Activated T-cell treated with anti-CD3 and anti-CD28 coated beads for 4 hours (primary cell): ENCODE data around the gene RERE.
"Not testable (repeated sequence)": the region's sequence is repeated elsewhere in the genome, so short reads cannot be mapped to it uniquely, and the experiment has no call there.

Experiments used
- DNase-seq: peaks from one replicate; pipeline ENCODE4 v3.0.0-alpha.2; 2020

RERE gene

DNA sequence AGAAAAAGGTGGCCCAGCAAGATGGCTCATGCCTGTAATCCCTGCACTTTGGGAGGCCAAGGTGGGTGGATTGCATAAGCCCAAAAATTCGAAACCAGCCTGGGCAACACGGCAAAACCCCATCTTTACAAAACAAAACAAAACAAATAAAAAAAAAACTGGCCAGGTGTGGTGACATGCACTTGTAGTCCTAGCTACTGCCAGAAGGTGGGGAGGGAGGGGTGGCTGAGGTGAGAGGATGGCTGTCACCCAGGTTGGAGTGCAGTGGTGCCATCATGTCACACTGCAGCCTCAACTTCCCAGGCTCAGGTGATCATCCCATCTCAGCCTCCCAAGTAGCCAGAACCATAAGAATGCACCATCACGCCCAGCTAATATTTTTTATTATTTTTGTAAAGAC is 22.8 kb downstream of the RERE start:
- no peak for DNase-seq

DNA sequence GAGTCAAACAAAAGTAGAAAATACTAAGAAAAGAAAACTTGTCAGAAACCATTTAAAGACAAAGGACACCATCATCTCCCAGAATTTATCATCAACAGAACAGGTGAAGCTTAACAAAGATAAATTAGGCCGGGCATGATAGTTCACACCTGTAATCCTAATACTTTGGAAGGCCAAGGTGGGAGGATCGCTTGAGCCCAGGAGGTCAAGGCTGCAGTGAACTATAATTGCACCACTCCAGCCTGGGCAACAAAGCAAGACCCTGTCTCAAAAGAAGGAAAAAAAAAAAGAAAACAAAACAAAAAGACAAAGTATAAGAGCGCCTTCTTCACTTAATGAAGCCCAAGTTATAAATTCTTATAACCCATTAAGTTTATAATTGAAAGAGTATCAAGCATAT is 25.6 kb downstream of the RERE start:
- DNase-seq = no peak

DNA sequence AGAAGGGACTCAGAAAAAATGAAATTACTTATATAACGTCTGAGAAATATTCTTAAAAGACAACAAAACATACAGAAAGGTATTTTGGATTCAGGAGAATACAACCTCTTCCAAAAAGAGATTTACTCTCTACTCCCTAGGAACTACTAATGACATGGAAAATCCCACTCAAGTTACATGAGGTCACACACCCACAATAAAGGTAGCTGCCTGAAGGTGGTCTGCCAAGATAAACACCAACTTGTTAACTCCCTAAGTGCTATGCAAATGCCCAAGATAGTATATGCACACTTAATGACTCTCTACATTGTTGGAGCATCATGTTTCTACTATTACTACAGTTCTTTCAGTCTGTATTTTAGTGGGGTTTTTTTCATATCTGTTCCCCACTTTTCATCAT is 26.5 kb downstream of the RERE start:
- no peak for DNase-seq

DNA sequence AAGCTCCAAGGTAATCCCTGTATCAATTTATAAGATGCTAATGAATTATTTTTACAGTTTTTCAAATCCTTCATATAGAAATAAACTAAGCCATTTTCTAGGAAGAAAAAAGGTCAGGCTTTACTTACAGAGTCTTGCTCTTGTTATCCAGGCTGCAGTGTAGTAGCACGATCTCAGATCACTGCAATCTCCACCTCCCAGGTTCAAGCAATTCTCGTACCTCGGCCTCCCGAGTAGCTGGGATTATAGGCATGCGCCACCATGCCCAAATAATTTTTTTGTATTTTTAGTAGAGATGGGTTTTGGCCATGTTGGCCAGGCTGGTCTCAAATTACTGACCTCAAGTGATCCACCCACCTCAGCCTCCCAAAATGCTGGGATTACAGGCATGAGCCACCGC is 27.0 kb downstream of the RERE start:
- DNase-seq = no peak

DNA sequence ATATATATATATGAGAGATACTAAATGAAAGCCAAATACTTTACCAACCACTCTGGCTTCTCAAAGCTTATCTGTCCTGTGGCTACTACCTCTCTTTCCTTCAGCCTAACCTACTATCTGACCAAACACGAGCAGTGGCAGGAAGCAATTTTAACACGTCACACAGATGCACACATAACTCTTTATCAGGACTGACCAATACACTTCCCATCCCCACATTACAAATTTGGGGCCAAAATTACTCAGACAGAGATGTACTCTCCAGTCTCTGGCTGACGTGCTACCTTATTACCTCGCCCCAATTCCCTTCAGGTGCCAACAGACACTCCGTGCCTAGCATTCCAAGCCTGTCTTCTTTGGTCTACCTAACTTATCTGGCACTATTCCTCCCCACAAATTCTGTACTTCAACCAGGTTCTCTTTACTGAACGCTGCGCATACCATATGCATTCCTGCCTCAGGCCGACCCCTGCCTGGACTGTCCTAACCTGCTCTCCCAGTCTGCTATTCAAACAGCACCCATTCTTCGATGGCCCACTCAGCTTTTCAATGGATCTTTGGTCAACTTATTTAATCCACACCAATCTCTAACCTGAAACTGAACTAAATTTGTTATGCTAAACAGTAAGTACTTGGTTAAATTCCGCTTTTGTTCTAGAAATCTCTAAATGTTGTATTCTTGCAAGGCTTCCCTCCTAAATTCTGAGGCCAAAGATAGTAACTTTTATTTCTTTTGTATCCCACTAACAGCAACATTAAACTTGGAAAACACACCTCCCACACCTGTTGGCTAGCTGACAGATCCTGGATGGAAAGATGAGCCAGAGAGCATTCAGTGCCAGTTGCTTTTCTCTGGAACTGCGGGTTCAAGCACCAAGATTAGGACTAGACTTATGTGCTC is 27.9 kb downstream of the RERE start:
- DNase-seq = no peak

DNA sequence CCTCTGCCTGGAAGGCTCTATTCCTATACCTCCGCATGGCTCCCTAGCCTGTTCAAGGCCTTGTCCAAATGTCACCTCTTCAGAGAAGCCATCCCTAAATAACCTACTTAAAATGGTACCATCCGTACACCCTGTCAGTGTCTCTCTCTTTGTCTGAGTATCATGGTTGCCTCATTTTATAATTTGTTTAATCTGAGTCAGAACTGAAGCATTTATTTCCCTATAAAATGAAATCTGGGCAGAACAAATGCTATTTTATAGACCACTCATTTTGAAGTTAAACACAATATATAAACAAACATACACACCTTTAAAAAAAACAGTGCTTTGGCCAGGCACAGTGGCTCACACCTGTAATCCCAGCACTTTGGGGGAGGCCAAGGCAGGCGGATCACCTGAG is 30.2 kb downstream of the RERE start:
- no peak for DNase-seq

DNA sequence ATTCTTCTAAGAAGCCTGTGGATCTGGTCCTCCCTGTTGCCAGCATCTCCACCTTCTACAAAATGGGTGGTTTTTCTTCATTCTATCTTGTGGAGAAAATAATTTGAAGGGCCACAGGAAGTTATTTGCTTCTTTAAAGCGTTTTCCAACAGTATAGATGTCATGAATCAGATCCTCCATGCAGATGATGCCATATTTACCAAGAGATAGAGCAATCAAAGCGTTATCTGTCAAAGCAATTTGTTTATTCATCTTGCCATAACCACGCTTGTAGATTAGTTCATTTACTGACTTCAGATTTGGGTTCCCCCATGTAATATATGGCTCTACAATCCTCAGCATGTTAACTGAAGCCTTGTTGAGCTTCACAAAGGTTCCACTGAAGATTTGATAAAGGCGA is 31.2 kb downstream of the RERE start:
- DNase-seq = not testable (repeated sequence)

DNA sequence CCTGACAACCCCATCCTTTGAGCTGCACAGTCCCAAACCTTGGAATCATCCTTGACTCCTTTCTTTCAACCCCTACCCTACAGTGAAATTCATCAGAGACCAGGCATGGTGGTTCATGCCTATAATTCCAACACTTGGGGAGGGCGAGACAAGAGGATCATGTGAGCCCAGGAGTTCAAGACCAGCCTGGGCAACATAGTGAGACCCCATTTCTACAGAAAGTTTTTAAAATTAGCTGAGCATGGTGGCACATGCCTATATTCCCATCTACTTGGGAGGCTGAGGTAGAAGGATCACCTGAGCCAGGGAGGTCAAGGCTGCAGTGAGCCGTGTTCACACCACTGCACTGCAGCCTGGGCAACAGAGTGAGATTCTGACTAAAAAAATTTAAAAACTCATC is 34.5 kb downstream of the RERE start:
- DNase-seq = no peak

DNA sequence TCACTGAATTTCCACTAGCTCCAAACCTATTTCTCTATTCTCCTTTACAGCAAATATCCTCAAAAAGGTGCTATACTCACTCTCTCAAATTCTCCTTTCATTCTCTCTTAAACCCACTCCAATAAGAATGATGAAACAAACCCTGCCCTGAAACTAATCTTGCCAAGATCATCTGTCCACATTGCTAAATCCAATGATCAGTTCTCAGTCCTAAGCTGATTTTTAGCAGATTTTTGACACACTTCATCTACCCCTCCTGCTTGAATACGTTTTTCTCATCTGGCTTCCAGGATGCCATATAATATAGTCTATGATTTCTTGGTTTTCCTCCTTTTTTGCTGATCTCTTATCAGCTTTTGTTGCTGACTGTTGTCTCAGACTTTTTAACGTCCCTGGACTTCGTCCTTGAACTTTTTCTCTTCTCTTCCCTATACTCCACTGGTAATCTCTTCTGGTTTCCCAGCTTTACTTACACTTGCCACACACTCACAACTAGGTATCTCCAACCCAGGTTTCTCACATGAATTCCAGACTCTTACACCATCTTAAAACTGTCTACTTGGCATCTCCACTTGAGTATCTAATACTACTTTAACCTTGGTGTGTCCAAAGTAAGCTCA is 35.3 kb downstream of the RERE start:
- no peak for DNase-seq

DNA sequence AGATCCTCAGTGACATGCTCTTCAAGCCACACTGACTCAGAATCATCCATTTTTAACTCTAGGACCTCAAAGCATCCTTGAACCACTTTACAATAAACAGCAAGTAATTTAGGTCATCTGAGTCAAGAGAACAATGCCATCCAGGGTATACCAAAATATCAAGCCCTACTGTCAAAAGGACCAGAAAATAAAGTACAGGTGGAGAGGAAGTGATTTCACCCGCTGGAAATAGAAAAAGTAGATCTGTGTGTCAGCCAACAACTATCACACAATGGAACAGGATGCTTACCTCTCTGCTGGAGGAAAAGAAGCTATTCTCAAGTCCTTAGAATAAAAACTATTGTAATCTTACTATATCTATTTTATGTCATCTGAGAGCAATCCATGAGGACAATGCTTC is 37.0 kb downstream of the RERE start:
- no peak for DNase-seq

DNA sequence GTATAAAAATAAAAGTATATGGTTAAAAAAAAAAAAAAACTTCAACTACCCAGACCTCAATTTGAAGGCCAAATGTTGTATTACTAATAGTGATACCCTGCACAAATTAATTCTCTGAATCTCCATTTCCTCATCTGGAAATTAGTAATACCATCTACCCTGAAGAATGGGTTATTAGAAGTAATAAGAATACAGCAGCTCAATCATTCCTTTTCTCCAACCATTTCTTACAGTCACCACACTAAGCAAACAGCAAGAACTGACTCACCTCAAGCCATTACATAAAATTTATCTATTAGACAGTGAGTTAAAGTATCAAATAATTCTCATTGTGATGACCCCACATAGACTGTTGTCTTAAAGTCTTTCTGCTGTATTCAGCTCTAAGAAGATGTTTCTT is 39.6 kb downstream of the RERE start:
- no peak for DNase-seq

DNA sequence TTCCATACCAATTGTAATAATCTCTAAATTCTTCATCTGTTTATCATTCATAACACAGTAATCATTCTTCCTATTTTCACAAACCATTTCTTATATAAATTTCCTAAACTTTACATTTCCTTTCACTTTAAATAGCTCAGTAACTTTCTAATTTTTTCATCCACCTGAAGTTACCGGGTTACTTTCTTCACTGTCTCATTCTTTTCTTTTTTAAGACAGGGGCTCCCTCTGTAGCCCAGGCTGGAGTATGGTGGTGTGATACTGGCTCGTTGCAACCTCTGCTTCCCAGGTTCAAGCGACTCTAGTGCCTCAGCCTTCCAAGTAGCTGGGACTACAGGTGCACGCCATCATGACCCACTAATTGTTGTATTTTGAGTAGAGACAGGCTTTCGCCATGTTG is 41.3 kb downstream of the RERE start:
- DNase-seq = no peak

DNA sequence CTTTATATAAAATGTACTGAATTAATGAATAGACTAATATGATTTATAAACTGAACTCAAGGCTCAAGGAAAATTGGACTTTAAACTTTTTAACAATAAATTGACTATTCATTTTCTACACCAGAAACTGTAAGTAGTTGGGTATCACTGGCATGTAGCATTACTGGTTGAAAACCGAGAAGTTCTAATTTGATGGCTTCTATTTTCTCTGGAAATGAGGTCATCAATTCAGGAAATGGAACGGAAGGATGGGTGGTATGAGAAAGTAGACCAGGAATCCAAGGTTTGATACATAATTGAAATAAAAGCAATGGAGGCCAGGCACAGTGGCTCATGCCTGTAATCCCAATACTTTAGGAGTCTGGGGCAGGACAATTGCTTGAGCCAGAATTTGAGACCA is 50.4 kb downstream of the RERE start:
- no peak for DNase-seq

DNA sequence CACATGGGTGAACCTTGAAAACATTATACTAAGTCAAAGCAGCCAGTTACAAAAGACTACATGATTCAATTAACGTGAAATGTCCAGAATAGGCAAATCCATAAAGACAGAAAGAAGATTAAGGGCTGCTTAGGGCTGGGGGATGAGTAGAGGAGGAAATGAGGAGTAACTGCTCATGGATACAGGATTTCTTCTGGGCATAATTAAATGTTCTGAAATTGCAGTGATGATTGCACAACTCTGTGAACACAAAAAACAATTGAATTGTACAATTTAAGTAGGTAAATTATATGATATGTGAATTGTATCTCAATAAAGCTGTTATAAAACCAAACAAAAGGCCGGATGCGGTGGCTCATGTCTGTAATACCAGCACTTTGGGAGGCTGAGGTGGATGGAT is 52.2 kb downstream of the RERE start:
- DNase-seq = no peak

DNA sequence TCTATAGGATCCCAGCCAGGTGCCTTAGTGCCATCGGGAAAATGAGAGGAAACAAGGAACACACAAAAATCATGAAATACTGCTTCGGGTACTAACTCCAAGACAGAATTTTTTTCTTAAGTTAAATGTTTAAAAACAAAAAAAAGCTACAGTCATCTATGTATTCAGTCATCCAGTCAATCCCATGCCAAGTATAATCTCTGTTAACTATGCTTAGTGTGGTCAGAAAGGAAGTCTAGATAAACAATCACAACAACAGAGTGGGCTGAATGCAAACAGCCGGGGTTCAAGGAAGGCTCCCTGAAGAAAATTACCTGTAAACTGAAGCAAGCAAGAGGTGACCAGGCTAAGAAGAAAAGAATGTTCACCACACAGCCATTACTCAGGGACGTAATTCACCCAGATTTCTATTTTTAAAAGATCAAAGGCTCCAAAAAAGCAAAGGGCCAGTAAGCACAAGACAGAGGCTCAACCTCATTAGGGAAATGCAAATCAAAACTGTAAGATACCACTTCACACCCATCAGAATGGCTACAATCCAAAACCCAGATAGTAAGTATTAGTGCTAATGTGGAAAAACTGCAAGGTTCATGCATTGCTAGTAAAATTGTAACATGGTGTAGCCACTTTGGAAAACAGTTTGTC is 53.0 kb downstream of the RERE start:
- DNase-seq = no peak

DNA sequence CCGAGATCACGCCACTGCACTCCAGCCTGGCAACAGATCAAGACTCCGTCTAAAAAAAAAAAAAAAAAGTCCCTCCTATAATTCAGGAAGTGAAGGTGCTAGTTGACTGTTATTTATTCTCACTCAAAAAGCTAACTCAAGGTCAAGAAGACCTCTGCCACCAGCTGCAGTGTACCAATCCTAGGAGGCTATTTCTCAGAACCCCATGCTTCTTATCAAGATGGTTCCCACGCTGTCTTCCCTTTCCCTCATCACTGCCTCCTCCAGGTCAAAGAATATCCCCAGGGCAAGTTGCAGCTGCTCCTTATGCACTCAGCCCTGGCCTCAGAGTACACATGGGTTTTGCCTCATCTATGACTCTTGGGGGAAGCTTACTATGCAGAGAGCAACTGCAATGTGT is 53.6 kb downstream of the RERE start:
- no peak for DNase-seq

DNA sequence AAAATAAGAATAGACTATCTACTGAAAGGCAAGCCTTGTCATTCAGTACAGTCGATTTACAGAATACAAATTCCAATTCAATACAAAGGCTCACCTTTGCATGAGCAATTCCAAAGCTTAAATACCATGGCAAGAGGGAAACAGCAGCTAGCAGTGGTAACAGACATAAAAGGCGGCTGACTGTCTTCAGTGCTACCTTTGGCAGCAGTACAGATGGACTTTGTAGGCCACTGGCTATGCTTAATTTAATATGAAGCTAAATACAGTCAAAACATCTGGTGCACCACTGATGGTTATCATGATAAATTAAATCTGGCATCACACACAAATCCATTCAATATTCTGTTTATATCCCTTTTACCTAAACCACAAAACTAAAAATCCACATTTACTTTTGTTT is 62.4 kb downstream of the RERE start:
- DNase-seq = no peak

DNA sequence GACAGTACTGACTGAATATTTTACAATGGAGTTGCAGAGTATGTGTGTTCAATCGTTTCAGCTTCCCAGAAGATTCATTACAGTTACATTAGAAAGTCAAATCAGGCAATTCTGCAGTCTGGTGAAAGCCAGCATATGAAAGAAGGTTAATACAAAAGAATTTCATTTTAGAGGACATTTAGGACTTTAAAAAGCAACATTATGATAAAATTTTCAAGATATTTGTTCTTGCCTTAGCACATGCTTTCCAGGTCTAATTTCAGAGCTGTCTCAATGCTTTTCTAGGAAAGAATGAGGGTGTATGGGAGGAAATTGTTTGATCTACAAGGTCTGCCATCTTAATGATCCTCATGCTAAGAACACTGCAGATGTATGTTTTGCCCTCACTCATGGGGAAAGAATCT is 63.2 kb downstream of the RERE start:
- no peak for DNase-seq

DNA sequence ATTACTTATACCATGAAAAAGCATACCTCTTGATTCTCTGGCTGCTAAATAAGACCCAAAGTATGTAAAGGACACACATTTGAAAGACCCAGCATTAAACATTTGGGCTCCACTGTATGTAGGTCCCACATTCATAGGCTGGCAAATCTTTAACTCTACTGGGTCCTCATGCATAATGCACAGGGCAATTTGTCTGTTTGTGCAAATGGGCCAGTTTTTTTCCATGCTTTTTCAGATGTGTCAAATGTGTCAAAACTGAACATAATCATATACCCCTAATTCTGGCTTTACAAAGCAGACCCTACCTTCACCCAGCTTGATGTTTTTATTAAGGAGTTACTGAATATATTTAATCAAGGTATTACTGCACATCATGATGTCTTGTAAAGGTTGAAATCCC is 63.7 kb downstream of the RERE start:
- DNase-seq = no peak

DNA sequence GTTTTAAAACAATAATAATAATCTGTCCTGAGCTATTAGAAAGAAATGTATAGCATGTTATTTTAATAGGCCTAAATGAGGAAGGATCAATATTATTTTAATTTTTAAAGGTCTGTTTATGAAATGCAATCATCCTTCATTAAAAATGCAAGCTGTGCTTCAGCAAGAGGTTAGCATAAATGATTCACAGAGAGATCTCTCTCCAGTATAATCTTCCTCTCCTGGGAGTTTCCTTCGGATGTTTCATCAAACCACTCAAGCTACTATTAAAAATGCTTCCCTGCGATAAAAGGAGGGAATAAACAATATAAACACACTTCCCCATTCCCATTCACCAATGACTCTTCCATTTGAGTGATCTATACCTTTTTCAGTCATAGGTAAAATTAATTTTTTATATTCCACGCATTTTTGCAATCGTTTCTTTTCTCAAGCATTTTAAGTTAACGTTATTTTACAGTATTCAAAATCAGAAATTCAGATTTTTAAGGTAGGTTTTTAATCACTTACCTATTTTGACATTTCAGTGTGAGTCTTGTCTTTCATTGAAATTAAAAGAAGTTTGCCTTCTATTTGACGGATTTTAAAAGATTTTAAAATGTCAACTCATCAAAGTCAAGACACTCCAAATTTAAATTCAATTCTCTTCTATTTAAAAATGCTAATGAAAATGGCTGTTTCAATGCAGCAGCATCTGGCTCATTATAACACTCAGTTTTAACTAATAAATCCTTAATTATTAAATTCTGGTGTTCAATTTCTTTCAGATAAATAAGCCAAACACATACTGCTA is 64.3 kb downstream of the RERE start:
- DNase-seq = no peak

DNA sequence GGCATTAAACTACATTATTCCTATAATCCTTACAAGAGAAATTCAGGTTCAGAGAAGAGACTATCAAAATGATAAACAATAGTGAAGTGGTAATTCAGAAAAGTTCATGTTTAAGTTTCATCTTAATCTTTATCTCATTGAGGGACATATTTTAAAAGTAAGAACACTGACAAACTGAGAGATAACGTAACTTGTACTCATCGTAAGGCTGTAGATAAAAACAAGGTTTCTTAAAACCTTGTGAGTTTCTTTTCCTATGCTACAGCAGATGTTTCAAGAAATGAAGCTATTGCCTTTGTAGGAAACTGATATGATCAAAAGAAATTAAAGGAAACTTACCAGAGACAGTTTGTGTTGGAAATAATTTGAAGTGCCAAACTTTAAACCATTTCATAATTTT is 65.0 kb downstream of the RERE start:
- DNase-seq = no peak

DNA sequence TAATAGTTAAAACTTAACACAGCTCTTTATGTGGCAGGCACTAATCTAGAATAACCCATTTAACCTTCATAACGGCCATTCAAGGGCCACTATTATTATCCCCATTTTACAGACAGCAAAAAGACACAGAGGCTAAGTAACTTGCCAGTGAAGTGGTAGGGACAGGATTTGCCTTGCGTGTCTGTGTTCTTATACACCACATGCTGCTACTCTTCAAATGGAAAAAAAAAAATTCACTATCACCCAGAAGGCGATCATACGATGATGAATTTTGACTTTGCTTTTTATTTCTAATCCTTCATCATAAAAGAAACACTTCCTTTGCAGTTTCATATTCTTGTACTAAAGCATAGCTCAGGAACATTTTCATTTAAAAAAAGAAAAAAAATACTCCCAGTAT is 65.5 kb downstream of the RERE start:
- no peak for DNase-seq
